Skeletal muscle tissue (tissue), 4 donors: ENCODE results near the gene STUM. TPM values are rescaled to one million over a fixed set of nuclear protein-coding genes. Genes with fewer than 3 reads are reported as not detected.

Source experiments
- H3K27ac ChIP-seq: one replicate; pipeline ENCODE4 v1.7.0; 2013; ENCODE audit warnings: mild to moderate bottlenecking, low read depth, low read length, inconsistent platforms
- H3K27me3 ChIP-seq, 3 donors: one replicate each; pipeline ENCODE4 v1.7.0; 2013; ENCODE audit warnings: low read length in 3 of 3; ENCODE audit not compliant: control insufficient read depth in 3 of 3, insufficient read depth in 3 of 3
- H3K36me3 ChIP-seq, 3 donors: one replicate each; pipeline ENCODE4 v1.7.0; 2013; ENCODE audit warnings: low read length in 3 of 3; ENCODE audit not compliant: control insufficient read depth in 3 of 3, insufficient read depth in 3 of 3
- H3K4me1 ChIP-seq, 3 donors: one replicate each; pipeline ENCODE4 v1.7.0; 2013; ENCODE audit warnings: low read length in 3 of 3, mild to moderate bottlenecking in 3 of 3; ENCODE audit not compliant: control insufficient read depth in 3 of 3, insufficient read depth in 3 of 3
- H3K4me3 ChIP-seq, 3 donors: one replicate each; pipeline ENCODE4 v1.7.0; 2013; ENCODE audit warnings: low read length in 3 of 3
- H3K9ac ChIP-seq, 3 donors: one replicate each; pipeline ENCODE4 v1.7.0; 2013; ENCODE audit warnings: low read length in 3 of 3, mild to moderate bottlenecking in 3 of 3, moderate library complexity in 2 of 3, low read depth in 1 of 3
- H3K9me3 ChIP-seq, 3 donors: one replicate each; pipeline ENCODE4 v1.7.0; 2013; ENCODE audit warnings: low read length in 3 of 3; ENCODE audit not compliant: control insufficient read depth in 3 of 3
- total RNA-seq: library from RNA; depleted of rRNA; stranded (reverse); fragments of >200 nt; gene quantifications from one replicate; pipeline ENCODE4 v1.2.3, GENCODE V29; 2014
- donor health status: Osteomylitis.

Gene STUM
- total RNA-seq, 1 donor from 2014 or later, result 2.6 TPM

GRCh38 chr1:226553924-226554282 lies 5.3 kb downstream of the STUM start:
- Histone ChIP-seq H3K4me1 (peaks cover 12 to 20% (median 17%) of the 10 kb centered on the region in 3 donors), H3K27me3 (peaks cover 0 to 21% (median 21%) of the 10 kb centered on the region in 3 donors), H3K9ac (no peak overlapping the region), H3K9me3 (no peaks in the 10 kb centered on the region), H3K27ac (no peak overlapping the region), H3K4me3 (no peak overlapping the region), H3K36me3 (no peaks in the 10 kb centered on the region)

GRCh38 chr1:226555092-226555491 lies 6.5 kb downstream of the STUM start:
- Histone ChIP-seq H3K27ac (no peak overlapping the region), H3K4me3 (no peak overlapping the region), H3K27me3 (peaks cover 0 to 15% (median 9%) of the 10 kb centered on the region in 3 donors), H3K9me3 (no peaks in the 10 kb centered on the region), H3K4me1 (peaks cover 4 to 9% (median 8%) of the 10 kb centered on the region in 3 donors), H3K9ac (no peak overlapping the region), H3K36me3 (no peaks in the 10 kb centered on the region)

GRCh38 chr1:226557424-226557823 lies 8.9 kb downstream of the STUM start:
- Histone ChIP-seq H3K36me3 (no peaks in the 10 kb centered on the region), H3K4me3 (no peak overlapping the region), H3K9me3 (no peaks in the 10 kb centered on the region), H3K27me3 (peaks cover 0 to 3% (median 0%) of the 10 kb centered on the region in 3 donors), H3K4me1 (no peaks in the 10 kb centered on the region), H3K9ac (no peak overlapping the region), H3K27ac (no peak overlapping the region)

GRCh38 chr1:226558036-226558650 lies 9.6 kb downstream of the STUM start:
- Histone ChIP-seq H3K9me3 (no peaks in the 10 kb centered on the region), H3K27me3 (peaks cover 0 to 3% (median 0%) of the 10 kb centered on the region in 3 donors), H3K4me3 (no peak overlapping the region), H3K27ac (no peak overlapping the region), H3K9ac (no peak overlapping the region), H3K4me1 (no peaks in the 10 kb centered on the region), H3K36me3 (no peaks in the 10 kb centered on the region)

GRCh38 chr1:226560243-226560642 lies 11.7 kb downstream of the STUM start:
- no peaks in the 10 kb centered on the region for H3K4me1 ChIP-seq
- no peaks in the 10 kb centered on the region for H3K36me3 ChIP-seq
- H3K9me3 ChIP-seq, result no peaks in the 10 kb centered on the region
- H3K27me3 ChIP-seq, result peaks cover 3 to 4% (median 3%) of the 10 kb centered on the region in 3 donors
- no peak overlapping the region for H3K27ac ChIP-seq
- no peak overlapping the region for H3K9ac ChIP-seq
- H3K4me3 ChIP-seq, result no peak overlapping the region

GRCh38 chr1:226562989-226563388 lies 14.4 kb downstream of the STUM start:
- Histone ChIP-seq H3K27me3 (peaks cover 0 to 12% (median 8%) of the 10 kb centered on the region in 3 donors), H3K4me3 (no peak overlapping the region), H3K27ac (no peak overlapping the region), H3K4me1 (peaks cover 1 to 5% (median 3%) of the 10 kb centered on the region in 3 donors), H3K9me3 (no peaks in the 10 kb centered on the region), H3K36me3 (no peaks in the 10 kb centered on the region), H3K9ac (no peak overlapping the region)

- Histone ChIP-seq H3K27ac (no peak overlapping the region), H3K27me3 (peaks cover 0 to 12% (median 8%) of the 10 kb centered on the region in 3 donors), H3K36me3 (no peaks in the 10 kb centered on the region), H3K4me1 (peaks cover 7 to 8% (median 7%) of the 10 kb centered on the region in 3 donors), H3K9ac (no peak overlapping the region), H3K4me3 (no peak overlapping the region), H3K9me3 (no peaks in the 10 kb centered on the region)
Observed at GRCh38 chr1:226563666-226564065, 15.1 kb downstream of the STUM start.

GRCh38 chr1:226565476-226565875 lies 16.9 kb downstream of the STUM start:
- Histone ChIP-seq H3K4me3 (no peak overlapping the region), H3K9ac (no peak overlapping the region), H3K27me3 (peaks cover 0 to 12% (median 8%) of the 10 kb centered on the region in 3 donors), H3K36me3 (no peaks in the 10 kb centered on the region), H3K9me3 (no peaks in the 10 kb centered on the region), H3K4me1 (peaks cover 9 to 10% (median 10%) of the 10 kb centered on the region in 3 donors), H3K27ac (no peak overlapping the region)

- Histone ChIP-seq H3K36me3 (no peaks in the 10 kb centered on the region), H3K4me3 (no peak overlapping the region), H3K9ac (no peak overlapping the region), H3K4me1 (peaks cover 9 to 10% (median 10%) of the 10 kb centered on the region in 3 donors), H3K9me3 (no peaks in the 10 kb centered on the region), H3K27ac (no peak overlapping the region), H3K27me3 (peaks cover 0 to 12% (median 8%) of the 10 kb centered on the region in 3 donors)
Observed at GRCh38 chr1:226566234-226566633, 17.7 kb downstream of the STUM start.

GRCh38 chr1:226566760-226567159 lies 18.2 kb downstream of the STUM start:
- Histone ChIP-seq H3K27me3 (peaks cover 0 to 12% (median 8%) of the 10 kb centered on the region in 3 donors), H3K4me3 (no peak overlapping the region), H3K36me3 (no peaks in the 10 kb centered on the region), H3K9ac (no peak overlapping the region), H3K9me3 (no peaks in the 10 kb centered on the region), H3K27ac (no peak overlapping the region), H3K4me1 (peaks cover 9 to 10% (median 10%) of the 10 kb centered on the region in 3 donors)
